GM10266 (cell line): Measurements from ENCODE around the gene YBX1.
A peak's percentile ranks its signal among the peaks of the same experiment; 100 is the strongest.

Experiments
- DNase-seq: peaks from one replicate; pipeline ENCODE4 v3.0.0; 2012; ENCODE audit errors: extremely low spot score
- TF ChIP-seq, protein P1 (sequence below): IDR thresholded peaks from 2 replicates; pipeline ENCODE4 v1.5.1; 2012; ENCODE audit warnings: mild to moderate bottlenecking, low read depth; ENCODE audit not compliant: control insufficient read depth, insufficient read depth; ENCODE audit errors: missing control alignments

YBX1 gene

DNA sequence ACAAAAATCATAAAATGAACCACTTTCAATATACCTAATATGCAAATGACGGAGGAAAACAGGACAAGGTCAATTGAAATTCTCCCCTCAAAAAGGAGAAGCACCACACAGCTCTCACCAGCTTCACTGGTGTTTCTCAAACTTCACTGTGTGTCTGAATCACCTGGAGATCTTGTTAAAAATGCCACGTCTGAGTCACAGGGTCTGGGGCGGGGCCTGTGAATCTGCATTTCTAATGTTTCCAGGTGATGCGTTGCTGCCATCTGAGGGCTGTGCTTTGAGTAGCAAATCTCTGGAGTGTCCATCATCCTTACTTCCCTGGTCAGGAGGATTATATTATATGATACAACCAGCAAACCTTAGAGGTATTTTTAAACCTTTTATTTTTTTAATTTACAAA lies 48.8 kb downstream of the YBX1 start:
- no peak for DNase-seq
- TF ChIP-seq, protein P1, sequence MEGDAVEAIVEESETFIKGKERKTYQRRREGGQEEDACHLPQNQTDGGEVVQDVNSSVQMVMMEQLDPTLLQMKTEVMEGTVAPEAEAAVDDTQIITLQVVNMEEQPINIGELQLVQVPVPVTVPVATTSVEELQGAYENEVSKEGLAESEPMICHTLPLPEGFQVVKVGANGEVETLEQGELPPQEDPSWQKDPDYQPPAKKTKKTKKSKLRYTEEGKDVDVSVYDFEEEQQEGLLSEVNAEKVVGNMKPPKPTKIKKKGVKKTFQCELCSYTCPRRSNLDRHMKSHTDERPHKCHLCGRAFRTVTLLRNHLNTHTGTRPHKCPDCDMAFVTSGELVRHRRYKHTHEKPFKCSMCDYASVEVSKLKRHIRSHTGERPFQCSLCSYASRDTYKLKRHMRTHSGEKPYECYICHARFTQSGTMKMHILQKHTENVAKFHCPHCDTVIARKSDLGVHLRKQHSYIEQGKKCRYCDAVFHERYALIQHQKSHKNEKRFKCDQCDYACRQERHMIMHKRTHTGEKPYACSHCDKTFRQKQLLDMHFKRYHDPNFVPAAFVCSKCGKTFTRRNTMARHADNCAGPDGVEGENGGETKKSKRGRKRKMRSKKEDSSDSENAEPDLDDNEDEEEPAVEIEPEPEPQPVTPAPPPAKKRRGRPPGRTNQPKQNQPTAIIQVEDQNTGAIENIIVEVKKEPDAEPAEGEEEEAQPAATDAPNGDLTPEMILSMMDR, result peak; percentile 19

DNA sequence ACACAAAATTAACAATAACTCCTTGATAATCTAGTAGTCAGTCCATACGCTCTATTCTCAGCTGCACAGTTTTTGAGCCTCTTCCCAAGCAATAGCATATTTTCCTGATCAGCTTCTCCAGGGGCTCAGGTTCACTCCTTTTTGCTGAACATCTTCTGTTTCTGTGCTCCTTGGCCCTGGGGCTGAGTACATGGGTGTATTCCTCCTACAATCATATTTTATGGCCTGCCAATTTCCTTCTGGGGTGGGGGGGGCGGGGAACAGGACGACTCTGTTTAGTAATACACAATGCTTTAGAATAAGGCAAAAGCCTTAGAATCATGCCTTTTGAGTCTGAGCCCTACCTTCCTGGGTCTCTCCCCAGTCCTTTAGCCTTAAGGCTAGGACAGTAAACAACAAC lies 49.4 kb downstream of the YBX1 start:
- TF ChIP-seq, protein P1, result no peak
- DNase-seq, result no peak

DNA sequence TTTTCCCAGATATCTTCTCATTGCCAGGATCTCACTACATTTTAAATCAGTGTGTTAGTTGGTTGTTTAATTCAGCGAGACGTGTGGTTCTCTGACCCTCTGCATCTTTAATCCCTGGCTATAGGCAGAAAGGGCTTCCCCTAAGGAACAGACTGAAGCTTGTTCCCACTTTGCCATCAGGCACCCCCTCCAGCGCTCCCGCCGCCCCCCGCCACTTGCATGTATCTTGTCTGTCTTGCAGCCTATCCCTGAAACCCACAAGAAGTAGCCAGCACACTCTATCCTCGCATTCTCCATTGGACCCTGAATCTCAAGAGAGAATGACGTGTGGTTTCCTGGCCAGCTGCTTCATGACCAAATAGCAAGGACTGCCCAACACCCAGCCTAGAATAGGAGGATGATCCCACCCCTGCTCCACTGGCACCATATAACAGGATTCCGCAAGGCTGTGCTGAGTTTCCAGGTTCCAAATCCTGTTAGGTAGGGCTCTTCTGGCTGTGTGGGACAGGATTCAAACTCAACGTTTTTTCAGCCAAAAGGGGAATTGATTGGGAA lies 50.0 kb downstream of the YBX1 start:
- DNase-seq, result no peak
- TF ChIP-seq, protein P1, result no peak

DNA sequence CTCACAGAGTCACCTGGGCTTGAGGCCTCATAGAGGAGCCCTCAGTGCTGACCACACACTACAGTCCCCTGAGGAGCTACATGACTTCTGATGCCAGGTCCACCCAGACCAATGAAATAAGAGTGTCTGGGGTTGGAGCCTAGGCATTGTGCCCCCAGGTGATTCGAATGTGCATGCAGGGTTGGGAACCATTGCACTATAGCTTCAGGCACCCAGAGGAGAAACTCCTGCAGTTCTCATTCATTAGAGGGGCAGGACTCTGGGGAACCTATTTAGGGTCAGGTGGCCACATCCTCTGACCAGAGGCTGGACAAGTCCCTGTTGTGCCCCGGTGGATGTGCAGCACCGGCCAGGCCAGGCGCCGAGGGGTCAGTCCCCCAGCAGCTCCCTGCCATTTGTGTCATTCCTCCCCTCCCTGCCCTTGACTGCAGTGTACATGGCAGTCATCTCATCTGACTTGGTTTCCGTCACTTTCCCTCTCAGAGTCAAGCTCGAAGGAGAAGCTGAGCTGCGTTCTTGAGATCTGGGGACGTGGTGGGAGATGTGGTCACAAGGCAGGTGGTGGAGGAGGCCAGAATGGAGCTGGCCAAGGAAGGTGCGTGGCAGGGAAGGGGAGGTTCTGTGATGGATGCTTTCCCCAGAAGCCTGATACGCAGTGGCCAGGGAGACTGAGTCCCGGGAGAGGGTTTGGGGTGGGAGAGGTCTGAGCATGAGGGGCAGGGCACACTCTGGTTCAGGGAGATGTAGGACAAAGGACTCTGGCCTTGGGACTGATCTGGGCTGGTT lies 51.4 kb downstream of the YBX1 start:
- TF ChIP-seq, protein P1, result no peak
- peak; percentile 2 for DNase-seq

DNA sequence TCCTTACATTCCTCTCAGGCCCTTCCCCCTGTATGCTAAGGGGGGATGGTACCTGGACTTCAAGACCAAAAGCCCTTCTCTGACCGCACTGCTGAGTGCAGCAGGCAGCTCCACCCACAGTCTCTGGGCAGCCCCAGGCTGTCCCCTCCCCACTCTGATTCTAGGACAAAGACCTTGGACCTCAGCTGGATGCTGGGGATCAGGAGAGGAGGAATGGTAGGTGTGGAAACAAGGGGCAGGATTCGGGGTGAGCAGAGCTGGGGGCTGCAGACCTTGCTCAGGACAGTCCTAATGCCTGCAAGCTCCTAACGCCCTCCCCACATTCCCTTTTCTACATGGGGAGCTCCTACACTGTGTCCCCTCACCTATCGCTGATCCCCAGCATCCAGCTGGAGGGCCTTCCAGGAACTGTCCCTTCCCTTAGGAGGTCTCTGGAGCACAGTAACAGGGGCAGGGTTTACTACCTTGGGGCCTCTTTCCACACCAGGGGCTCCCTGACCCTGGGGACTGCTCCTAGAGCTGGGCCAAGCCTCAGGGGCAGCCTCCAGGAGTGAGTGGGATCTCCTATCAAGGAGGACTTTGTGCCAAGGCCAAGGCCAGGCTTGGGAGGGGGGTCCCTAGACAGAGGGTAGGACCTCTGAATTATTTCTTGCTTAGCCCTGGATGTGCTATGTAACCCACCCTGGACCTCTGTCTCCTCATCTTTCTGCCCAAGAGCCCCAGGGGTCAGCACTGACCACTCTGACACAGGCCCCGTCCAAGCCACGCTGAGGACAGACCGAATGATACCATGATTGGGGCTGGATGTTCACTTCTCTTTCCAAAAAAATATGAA lies 52.2 kb downstream of the YBX1 start:
- TF ChIP-seq, protein P1, result no peak
- DNase-seq, result peak; percentile 7

DNA sequence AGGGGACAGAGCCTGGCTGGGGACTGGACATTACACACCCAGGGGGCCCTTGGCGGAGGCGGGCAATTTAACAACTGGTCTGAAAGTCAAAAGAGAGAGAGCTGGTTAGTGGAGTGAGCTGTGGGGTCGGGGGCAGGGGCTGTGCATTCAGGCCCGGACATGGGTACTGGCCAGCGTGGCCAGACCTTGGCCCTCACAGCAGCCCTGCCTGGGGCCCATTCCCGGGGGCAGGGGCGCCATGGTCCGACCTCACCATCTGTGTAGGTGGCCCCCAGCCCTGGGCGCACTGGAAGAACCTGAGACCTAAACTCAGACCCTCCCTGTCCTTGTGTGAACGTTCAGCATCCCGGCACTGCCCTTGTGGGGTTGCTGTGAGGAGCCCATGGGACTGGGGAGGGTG lies 52.8 kb downstream of the YBX1 start:
- no peak for DNase-seq

More for the DNA sequence above, 52.8 kb downstream of the YBX1 start:
- TF ChIP-seq, protein P1, result no peak
